Nephron (organoid): ENCODE measurements around the gene FOXP2.
"Not testable (repeated sequence)": the region's sequence is repeated elsewhere in the genome, so short reads cannot be mapped to it uniquely, and the experiment has no call there.

Source experiments
- H3K27ac Mint-ChIP-seq, 3 experiments: 2 replicates each; pipeline ENCODE4 v1.8.0; 2020; ENCODE audit warnings: mixed read lengths in 3 of 3, mild to moderate bottlenecking in 2 of 3, moderate library complexity in 1 of 3
- H3K27me3 Mint-ChIP-seq: 2 replicates; pipeline ENCODE4 v1.8.0; 2021; ENCODE audit warnings: low read depth, mild to moderate bottlenecking, moderate library complexity, mixed read lengths
- H3K36me3 Mint-ChIP-seq: 2 replicates; pipeline ENCODE4 v1.8.0; 2020; ENCODE audit warnings: low read depth, mixed read lengths
- H3K4me1 Mint-ChIP-seq: 2 replicates; pipeline ENCODE4 v1.8.0; 2020; ENCODE audit warnings: mixed read lengths
- H3K4me3 Mint-ChIP-seq, 3 experiments: 2 replicates each; pipeline ENCODE4 v1.8.0; 2020; ENCODE audit warnings: mild to moderate bottlenecking in 3 of 3, mixed read lengths in 3 of 3, moderate library complexity in 2 of 3
- H3K9me3 Mint-ChIP-seq: 2 replicates; pipeline ENCODE4 v1.8.0; 2020; ENCODE audit warnings: mixed read lengths
- TF ChIP-seq, protein P1 (sequence below), 3 experiments: fragments of 200-600 bp; sonication (generic); IDR thresholded peaks; one replicate each; pipeline ENCODE4 v1.5.0; 2021; ENCODE audit warnings: antibody characterized with exemption in 3 of 3; ENCODE audit not compliant: unreplicated experiment in 3 of 3

FOXP2 gene

DNA sequence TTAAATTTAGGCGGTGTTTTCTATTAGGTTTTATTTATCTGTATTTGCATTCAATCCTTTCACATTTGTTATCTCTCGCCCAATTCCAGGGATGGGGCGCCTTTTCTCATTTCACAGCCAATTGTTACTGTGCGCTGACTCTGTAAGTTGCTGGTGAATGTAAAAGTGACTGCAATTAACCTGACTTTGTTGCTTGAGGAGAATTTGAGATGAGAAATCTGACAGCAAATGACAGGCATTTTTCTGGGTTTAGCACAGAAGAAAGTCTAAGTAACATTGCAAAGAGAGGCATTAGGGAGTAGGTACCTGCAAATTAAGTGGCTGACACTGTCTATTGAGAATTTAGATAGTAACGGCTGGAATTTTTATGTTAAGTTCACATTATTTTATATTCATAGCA lies 16.6 kb downstream of the FOXP2 start:
- TF ChIP-seq, protein P1, sequence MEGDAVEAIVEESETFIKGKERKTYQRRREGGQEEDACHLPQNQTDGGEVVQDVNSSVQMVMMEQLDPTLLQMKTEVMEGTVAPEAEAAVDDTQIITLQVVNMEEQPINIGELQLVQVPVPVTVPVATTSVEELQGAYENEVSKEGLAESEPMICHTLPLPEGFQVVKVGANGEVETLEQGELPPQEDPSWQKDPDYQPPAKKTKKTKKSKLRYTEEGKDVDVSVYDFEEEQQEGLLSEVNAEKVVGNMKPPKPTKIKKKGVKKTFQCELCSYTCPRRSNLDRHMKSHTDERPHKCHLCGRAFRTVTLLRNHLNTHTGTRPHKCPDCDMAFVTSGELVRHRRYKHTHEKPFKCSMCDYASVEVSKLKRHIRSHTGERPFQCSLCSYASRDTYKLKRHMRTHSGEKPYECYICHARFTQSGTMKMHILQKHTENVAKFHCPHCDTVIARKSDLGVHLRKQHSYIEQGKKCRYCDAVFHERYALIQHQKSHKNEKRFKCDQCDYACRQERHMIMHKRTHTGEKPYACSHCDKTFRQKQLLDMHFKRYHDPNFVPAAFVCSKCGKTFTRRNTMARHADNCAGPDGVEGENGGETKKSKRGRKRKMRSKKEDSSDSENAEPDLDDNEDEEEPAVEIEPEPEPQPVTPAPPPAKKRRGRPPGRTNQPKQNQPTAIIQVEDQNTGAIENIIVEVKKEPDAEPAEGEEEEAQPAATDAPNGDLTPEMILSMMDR (IDR thresholded peaks at IDR 0.05; ENCODE audit: unreplicated experiment in 3 of 3): no peak
- H3K27me3 Mint-ChIP-seq: no peaks in the 10 kb centered on the region
- H3K4me1 Mint-ChIP-seq: peaks cover 20% of the 10 kb centered on the region
- H3K4me3 Mint-ChIP-seq: no peak overlapping the region
- no peaks in the 10 kb centered on the region for H3K9me3 Mint-ChIP-seq
- H3K27ac Mint-ChIP-seq: no peak overlapping the region
- H3K36me3 Mint-ChIP-seq: peaks cover 5% of the 10 kb centered on the region

DNA sequence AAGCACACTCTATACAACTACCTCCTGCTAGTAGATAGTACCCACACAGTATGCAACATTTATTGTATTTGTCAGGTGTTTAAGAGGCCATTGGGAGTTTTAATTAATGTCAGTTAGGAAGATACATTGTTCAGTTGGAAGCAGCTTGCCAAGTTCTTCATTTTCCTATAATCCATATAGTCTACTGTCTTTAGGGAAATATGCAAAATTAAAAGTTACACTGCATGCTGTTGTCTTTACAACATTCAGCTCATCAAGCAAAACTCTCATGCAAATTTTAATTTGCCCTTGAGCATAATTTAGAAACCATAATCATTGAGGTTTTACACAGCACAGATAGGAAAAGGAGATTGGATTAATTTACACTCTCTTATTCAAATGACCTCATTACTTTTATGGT lies 17.4 kb downstream of the FOXP2 start:
- Mint-ChIP-seq H3K9me3 (no peaks in the 10 kb centered on the region), H3K27ac (peak overlapping the region in 1 of 3 experiments; percentile 43), H3K4me3 (no peak overlapping the region), H3K36me3 (peaks cover 5% of the 10 kb centered on the region), H3K27me3 (no peaks in the 10 kb centered on the region), H3K4me1 (peaks cover 20% of the 10 kb centered on the region)
- TF ChIP-seq, protein P1 (IDR thresholded peaks at IDR 0.05; ENCODE audit: unreplicated experiment in 3 of 3): no peak

DNA sequence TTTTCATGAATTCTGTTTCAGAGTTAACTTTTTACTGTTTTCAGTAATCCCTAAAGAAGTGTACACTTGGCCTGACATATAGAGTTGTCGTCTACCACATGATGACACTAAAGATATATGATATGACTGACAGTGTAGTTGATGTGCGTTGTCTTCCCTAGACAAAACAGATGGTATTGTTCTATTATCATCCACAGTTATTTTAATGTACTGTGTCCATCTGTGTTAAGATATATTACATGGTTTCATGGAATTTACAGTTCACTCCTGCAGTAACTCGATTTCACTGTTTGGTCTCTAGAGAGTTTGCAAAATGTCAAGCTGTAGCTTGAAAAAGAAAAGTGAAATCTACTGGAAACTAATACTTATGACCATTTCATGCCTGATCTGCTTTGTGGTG lies 18.1 kb downstream of the FOXP2 start:
- Mint-ChIP-seq H3K4me3 (no peak overlapping the region), H3K9me3 (no peaks in the 10 kb centered on the region), H3K27me3 (no peaks in the 10 kb centered on the region), H3K27ac (peak overlapping the region in 2 of 3 experiments; percentile 15 to 59), H3K36me3 (peaks cover 5% of the 10 kb centered on the region), H3K4me1 (peaks cover 20% of the 10 kb centered on the region)
- TF ChIP-seq, protein P1 (IDR thresholded peaks at IDR 0.05; ENCODE audit: unreplicated experiment in 3 of 3): no peak

DNA sequence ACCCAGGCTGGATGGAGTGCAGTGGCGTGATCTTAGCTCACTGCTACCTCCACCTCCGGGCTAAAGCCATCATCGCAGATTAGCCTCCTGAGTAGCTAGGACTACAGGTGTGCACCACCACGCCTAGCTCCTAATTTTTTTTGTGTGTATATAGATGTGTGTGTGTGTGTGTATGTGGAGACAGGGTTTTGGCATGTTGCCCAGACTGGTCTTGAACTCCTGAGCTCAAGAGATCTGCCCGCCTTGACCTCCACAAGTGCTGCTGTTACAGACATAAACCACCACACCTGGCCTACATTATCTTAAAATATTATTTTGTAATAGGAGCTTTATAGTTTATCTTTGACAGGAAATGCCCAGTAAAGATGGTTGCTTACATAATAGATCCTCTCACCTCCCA lies 25.0 kb downstream of the FOXP2 start:
- Mint-ChIP-seq H3K27me3 (no peaks in the 10 kb centered on the region), H3K36me3 (peaks cover 19% of the 10 kb centered on the region), H3K4me3 (no peak overlapping the region), H3K4me1 (no peaks in the 10 kb centered on the region), H3K9me3 (peaks cover 2% of the 10 kb centered on the region), H3K27ac (no peak overlapping the region)
- TF ChIP-seq, protein P1 (IDR thresholded peaks at IDR 0.05; ENCODE audit: unreplicated experiment in 3 of 3): no peak

DNA sequence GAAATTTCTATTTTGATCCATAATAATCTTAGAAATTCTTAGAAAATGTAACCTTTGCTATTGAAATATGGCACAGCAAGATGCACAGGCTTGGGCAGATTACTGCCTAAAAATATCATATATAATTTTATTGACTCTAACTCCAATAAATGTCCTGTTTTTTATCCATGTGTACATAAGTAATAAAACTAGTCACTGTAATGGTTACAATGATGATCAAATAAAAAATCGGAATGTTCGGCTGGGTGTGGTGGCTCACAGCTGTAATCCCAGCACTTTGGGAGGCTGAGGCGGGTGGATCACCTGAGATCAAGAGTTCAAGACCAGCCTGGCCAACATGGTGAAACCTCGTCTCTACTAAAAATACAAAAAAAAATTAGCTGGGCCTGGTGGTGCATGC lies 26.3 kb downstream of the FOXP2 start:
- not testable (repeated sequence) for H3K27me3 Mint-ChIP-seq, H3K4me3 Mint-ChIP-seq, H3K4me1 Mint-ChIP-seq, H3K27ac Mint-ChIP-seq, H3K9me3 Mint-ChIP-seq
- peaks cover 15% of the 10 kb centered on the region for H3K36me3 Mint-ChIP-seq

DNA sequence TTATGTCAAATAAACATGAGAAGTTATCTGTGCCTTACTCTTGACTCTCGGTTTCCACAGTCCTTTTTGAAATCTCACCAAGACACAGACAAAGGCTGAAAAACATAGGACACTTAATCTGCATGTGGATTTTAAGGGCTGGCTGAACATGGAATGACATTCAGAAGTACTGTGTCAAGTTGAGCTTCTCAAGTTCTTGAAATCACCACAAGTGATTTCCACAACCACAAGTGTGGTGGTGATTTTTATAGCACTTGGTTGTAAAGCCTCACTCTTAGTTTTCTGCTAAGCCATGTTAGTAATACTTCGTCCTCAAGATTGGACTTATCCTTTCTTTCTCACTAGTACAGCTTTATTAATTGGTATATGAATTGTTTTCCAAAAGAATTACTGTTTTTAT lies 29.6 kb downstream of the FOXP2 start:
- TF ChIP-seq, protein P1 (IDR thresholded peaks at IDR 0.05; ENCODE audit: unreplicated experiment in 3 of 3): no peak

More for the DNA sequence above, 29.6 kb downstream of the FOXP2 start:
- Mint-ChIP-seq H3K36me3 (peaks cover 15% of the 10 kb centered on the region), H3K27me3 (no peaks in the 10 kb centered on the region), H3K4me1 (no peaks in the 10 kb centered on the region), H3K4me3 (no peak overlapping the region), H3K27ac (no peak overlapping the region), H3K9me3 (peaks cover 2% of the 10 kb centered on the region)
